Activated T-cell treated with anti-CD3 and anti-CD28 coated beads for 48 hours (primary cell): ENCODE measurements around the gene ECT2L.

ENCODE experiments used
- DNase-seq: peaks from one replicate; pipeline ENCODE4 v3.0.0-alpha.2; 2020; ENCODE audit warnings: low read depth

The ECT2L gene

DNA sequence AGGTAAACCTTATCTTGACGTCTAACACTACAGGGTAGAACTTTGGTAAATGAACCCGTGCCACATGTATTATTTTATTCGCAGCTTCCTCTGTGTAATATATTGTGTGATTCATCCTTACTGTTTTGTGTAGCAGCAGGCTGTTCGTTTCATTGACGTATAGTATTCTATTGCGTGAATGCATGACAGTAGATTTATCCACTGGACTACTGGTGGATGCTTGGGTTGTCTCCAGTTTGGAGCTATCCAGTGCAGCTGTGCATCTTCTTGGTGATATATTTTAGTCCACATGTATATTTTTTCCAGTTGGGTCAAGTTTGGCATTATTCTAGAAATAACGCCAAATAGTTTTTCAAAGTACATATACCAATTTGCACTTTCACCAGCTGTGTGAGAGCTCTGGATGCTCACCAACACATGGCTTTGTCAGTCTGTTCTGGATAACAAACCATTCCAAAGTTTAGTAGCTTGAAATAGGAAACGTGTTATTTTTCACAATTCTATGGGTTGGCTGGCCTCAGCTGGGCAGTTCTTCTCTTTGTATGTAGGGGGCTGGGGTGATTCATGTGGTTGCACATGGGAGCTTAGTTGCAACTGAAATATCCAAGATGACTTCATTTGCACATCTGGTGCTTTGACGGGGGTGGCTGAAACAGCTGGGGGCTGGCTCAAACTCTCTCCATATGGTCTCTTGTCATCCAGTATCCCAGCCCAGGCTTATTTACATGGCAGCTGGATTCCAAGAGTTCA lies 9.3 kb downstream of the ECT2L start:
- no peak for DNase-seq

DNA sequence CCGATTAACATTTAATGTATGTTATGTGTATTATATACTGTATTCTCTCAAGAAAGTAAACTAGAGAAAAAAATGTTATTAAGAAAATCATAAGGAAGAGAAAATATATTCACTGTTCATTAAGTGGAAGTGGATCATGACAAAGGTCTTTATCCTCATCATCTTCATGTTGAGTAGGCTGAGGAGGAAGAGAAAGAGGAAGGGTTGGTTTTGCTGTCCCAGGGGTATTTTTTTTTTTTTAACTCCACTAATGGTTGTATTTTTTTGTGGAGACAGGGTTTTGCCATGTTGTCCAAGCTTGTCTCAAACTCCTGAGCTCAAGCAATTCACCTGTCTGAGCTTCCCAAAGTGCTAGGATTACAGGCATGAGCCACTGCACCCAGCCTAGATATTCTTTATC lies 11.0 kb downstream of the ECT2L start:
- no peak for DNase-seq

DNA sequence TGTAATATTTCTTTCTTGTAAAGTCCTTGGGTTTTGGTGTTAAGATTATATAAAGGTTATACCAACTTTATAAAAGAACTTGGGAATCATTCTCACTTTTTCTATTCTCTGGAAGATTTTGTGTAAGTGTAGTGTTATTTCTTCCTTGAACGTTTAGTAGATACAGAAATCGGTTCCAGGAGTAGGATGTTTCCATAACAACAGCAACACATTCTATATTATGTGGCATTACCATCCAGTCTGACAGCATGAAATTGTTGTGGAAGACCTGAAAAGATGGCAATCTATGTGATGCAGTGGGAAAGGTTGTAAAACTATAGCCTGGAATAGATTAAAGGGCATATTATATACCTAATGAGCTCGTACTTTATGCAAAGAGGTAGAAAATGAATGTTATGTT lies 13.8 kb downstream of the ECT2L start:
- DNase-seq, result no peak

DNA sequence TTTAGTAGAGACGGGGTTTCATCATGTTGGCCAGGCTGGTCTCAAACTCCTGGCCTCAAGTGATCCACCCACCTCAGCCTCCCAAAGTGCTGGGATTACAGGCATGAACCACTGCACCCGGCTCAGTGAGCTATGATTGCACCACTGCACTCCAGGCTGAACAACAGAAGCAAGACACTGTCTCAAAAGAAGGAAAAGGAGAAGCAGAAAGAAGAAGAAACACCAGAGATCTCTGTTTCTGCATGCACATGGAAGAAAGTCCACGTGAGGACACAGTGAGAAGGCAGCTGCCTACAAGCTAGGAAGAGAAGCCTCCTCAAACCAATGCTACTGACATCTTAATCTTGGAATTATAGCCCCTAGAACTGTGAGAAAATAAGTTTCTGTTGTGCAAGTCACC lies 16.0 kb downstream of the ECT2L start:
- no peak for DNase-seq

DNA sequence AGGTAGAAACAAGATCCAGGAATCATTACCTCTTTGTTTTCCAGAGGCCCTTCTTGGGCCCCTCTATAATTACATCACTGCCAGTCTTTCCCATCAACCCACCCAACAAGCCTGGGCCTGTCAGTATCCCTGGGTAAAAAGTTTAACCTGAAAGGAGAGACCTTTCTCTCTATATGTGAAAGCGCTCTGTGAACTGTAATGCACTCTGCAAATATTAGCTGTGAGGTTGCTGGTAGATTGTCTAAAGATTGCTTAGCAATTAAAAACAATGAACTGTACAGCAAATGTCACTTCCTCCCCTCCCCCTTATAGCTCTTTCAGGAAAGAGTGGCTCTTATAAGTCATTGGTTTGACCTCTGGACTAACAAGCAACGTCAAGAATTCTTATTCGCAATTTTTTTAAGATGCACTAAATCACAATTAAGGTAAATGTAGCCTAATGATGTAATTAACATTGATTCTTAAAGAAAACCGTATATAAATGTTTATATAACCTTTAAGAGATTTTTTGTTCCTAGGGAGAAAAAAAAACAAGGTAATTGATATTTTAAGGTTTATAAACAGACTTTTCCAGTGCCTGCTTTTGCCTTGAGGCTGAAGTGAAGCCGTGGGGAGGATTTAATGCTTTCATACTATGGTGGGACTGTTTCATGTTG lies 18.4 kb downstream of the ECT2L start:
- no peak for DNase-seq

DNA sequence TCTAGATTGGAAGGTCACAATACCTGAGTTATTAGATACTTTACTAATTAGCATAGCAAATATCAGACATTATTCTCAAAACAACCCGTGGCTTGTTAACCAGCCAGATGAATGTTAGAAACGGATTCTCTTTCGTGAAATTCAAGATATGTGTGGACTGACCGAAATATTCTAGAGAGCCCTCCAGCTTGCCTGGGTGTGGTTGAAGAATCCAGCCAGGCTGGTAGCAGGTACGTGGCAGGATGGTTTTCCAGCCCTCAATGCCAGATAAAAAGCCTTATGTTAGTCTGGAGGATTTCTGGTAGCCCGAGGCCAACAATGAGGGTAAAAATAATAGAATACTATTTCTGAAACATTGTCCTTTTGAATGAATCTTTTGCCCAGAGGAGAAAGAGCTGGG lies 19.3 kb downstream of the ECT2L start:
- DNase-seq, result no peak

- DNase-seq, result no peak
Observed at GRCh38 chr6:138815797-138816528, 20.1 kb downstream of the ECT2L start.

DNA sequence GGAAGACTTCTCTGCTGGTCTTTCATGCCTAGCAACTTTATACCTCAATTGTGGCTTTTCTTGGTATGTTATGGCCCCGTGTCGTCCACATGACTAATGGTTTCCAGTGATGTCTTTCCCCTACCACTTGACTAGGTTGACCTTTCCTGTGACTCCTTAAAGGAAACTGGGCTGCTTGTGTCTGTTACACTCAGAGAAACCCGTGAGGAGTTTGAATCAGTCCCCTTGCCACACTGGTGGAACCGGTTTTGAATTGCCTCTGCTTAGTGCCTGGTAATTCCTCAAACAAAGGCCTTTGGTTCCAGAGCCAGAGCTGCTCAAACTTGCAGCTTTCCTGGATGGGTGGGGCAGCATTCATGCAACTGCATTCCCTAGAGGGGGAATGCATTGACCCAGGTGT lies 21.9 kb downstream of the ECT2L start:
- no peak for DNase-seq

DNA sequence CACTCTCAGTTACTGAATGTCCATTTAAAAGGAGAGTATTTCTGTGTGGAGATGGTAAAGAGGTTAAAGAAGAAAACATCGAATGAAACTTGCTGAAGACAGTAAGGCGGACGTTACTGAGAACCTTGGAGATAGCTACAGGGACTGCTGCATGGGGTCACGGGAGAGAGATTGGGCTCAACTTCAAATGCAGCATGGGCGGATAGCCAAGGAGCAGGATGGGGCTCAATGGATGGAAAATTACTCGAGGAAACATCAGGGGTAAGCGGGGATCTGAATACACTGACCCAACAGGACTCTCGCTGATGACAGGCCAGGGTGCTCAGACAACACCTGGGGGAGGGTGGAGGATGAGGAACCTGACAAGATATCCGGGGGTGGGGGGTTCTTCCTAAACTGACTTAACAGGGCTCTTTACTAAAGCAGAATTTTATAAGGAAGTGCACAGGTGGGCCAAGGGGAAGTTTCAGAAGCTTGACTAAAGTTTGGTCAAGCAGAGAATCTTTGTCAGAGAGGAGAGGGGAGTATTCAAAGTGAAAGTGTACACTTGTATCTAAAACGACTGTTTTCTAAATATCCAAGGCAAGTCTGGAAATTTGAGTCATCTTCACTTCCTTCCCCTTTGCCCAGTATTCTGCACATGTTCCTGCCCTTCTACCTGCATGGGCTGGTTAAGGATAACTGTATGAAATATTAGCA lies 22.8 kb downstream of the ECT2L start:
- no peak for DNase-seq

GRCh38 chr6:138821519-138821918 lies 25.6 kb downstream of the ECT2L start:
- DNase-seq, result no peak

GRCh38 chr6:138824482-138825144 lies 28.7 kb downstream of the ECT2L start:
- DNase-seq, result no peak

GRCh38 chr6:138830248-138830647 lies 34.4 kb downstream of the ECT2L start:
- DNase-seq, result no peak

DNA sequence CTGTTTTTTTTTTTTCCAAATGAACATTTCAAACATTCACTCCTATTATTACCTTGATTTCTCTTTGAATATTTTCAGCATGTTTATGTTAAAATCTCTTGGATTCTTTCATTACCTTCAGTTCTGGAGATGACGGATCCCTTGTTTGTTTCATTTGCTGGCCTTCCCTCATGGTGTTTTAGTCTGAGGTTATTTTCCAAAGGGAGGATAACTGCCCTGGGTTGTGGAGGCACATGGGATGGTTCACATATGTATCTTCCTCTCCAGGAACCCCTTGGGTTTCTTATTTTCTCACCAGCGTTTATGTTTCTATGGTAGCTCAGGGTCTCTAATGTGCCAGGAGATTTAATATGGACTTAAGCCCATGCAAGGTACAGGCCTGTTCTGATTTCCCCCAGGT lies 36.3 kb downstream of the ECT2L start:
- no peak for DNase-seq

DNA sequence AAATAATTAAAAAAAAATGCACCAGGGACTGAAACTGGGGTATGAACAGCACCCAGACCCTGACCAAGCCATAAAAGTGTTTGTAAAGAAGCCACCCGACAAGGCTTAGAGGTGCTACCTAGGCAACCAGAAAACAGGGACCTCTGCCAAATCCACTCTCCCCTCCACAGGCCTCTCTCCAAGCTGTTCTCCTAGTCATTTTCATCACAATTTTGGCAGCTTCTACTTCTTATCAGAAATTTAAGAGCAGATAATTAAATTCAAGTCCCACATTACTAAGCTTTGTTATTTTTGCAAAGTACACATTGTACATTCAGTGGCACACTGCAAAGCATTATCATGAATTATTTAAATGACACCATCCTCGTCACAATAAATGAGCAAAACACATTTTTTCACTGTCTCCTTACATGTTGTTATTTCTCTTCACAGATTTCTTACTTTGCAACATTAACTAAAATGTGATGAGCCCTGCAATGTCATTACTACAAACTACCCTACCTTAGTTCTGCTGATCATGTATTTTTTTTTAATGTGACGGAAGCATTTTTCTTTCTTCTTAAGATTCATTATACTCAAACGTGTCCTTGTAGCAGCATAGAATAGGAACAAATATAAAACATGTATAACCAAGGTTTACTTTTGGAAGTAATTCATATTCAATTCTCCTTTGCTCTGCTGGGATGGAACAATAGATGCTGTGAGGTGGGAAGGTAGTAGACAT lies 38.1 kb downstream of the ECT2L start:
- DNase-seq, result no peak

DNA sequence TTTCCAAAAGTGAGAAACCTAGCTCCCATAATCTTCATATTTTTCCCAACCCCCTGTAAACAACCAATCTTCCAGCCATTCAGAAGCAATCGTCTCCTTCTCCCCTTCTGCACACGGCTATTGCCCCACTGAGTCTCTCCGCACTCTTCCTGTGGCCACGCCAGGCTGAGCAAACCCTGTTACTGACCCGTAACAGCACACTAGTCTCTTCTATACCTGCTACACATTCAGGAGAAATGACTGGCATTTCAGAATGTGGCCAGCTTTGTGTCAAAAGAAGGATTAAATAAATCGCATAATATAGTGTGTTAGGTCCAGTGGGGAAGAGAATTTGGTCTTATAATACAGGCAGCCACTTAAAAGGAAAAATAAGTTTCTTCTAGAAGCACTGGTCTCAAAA lies 41.4 kb downstream of the ECT2L start:
- DNase-seq, result no peak

DNA sequence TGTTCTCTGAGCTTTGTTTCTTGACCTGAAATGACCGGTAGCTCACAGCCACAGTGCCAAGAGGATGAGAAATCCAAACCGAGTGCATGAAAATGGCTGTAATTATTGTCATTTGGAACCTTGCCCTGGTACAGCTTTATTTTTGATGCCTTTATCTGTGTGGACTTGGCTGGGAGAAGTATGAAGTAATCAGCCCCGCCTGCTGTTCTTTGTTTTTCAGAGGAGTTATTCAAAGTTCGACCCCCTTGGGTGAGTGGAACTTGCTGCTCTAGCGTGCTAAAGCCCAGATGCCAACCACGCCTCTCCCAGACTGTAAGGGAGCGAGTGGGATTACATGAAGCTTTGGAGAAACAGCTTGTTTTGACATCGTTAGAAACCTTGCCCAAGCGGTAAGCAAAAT lies 48.3 kb downstream of the ECT2L start:
- DNase-seq, result no peak

DNA sequence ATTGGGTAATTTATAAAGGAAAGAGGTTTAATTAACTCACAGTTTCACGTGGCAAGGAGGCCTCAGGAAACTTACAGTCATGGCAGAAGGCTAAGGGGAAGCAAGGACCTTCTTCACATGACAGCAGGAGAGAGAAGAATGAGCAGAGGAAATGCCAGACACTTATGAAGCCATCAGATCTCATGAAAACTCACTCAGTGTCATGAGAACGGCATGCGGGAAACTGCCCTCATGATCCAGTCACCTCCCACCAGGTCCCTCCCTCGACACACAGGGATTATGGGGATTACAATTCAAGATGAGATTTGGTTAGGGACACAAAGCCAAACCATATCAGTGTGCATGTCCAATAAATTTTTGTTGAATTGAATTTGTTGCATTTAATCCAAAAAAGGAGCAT lies 52.0 kb downstream of the ECT2L start:
- no peak for DNase-seq

- no peak for DNase-seq
Observed at GRCh38 chr6:138848461-138848860, 52.6 kb downstream of the ECT2L start.

DNA sequence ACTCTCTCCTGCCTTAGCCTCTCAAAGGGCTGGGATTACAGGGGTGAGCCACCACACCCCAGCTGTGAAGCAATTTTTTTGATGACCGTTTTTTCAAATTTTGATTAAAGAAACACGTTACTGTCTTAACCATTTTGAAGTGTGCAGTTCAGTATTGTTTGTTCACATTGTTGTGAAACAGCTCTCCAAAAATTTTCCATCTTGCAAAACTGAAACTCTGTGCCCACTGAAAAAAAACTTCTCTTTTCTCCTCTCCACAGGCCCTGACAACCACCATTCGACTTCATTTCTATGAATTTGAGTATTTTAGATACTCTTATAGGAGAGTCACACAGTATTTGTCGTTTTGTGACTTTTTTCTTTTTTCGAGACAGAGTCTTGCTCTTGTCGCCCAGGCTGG lies 53.9 kb downstream of the ECT2L start:
- DNase-seq, result no peak

DNA sequence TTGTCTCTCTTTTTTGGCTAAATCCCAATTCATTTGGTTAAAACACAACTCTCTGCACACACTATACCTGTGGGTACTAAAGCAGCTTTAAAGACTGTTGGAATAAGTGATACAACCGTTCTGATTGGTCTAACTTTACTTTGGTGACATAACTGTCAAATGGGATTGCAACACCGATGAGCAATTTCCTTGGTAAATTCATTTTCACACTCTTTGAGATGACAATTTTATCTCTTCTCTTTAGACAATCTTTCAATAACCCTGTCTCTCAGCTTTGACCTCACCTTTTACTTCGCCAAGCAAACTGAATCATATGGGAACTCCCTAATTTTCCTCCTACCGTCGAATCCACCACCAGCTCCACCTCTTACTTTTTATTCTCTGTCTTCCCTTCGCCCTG lies 60.8 kb downstream of the ECT2L start:
- no peak for DNase-seq

- no peak for DNase-seq
Observed at GRCh38 chr6:138857775-138858174, 61.9 kb downstream of the ECT2L start.
